HepG2 (cell line): ENCODE data around the gene SRRM4. TPM values are rescaled to one million over a fixed set of nuclear protein-coding genes. Genes with fewer than 3 reads are reported as not detected.

Experiments used
- ATAC-seq: fragments of 200-7000 bp; cut with Tn5 transposase; 3 replicates; pipeline ENCODE4 v1.9.1; 2020; ENCODE audit warnings: mild to moderate bottlenecking, moderate library complexity
- BruUV-seq: library from RNA; stranded (reverse); fragments of 400-500 nt; replicated peaks from 2 replicates; lab custom pipeline; 2021; lab: Mats Ljungman, UMichigan
- CTCF ChIA-PET: fragments of 300-600 bp; formaldehyde crosslinking; extraction: SDS; loops from one replicate; lab custom pipeline; 2021; ENCODE audit warnings: low total read pairs, inconsistent platforms, low intra/inter-chr PET ratio; lab: Yijun Ruan, JAX
- POLR2A ChIA-PET: fragments of 350-600 bp; sonication (Branson Sonifier 250); formaldehyde crosslinking; loops from one replicate; lab custom pipeline; 2020; ENCODE audit warnings: antibody characterized with exemption, inconsistent platforms; lab: Yijun Ruan, JAX
- DNase-seq: peaks from one replicate; pipeline ENCODE4 v3.0.0-alpha.2; 2015; ENCODE audit warnings: low spot score
- FAIRE-seq: peaks from 3 replicates; lab custom pipeline; 2011; peaks lifted over from hg19 to GRCh38; lab: Jason Lieb, UNC
- H2AFZ ChIP-seq: one replicate; pipeline ENCODE4 v1.6.1; 2011; ENCODE audit warnings: low read length, inconsistent platforms
- H3K27ac ChIP-seq: fragments of 300-600 bp; 3 replicates; pipeline ENCODE4 v1.8.0; 2011; ENCODE audit warnings: mixed run types, mild to moderate bottlenecking, mixed read lengths, low read length, inconsistent platforms; ENCODE audit not compliant: insufficient read depth; ENCODE audit errors: extremely low read length
- H3K27me3 ChIP-seq, 2 experiments: fragments of 200-600 bp in 1 of 2; 2 replicates in 1 of 2; 3 replicates in 1 of 2; pipeline versions ENCODE4 v1.6.0 to v1.8.0; 2011; ENCODE audit warnings: low read length in 2 of 2, mild to moderate bottlenecking in 2 of 2, moderate library complexity in 2 of 2, inconsistent platforms in 1 of 2; ENCODE audit not compliant: insufficient read depth in 2 of 2, control insufficient read depth in 1 of 2
- H3K36me3 ChIP-seq, 2 experiments: fragments of 200-600 bp in 1 of 2; replicated peaks in 1 of 2; 2 replicates in 1 of 2; 3 replicates in 1 of 2; pipeline versions ENCODE4 v1.5.1 to v1.8.0; 2011; ENCODE audit warnings: low read length in 2 of 2, inconsistent platforms in 1 of 2; ENCODE audit not compliant: insufficient read depth in 2 of 2, control insufficient read depth in 1 of 2
- H3K4me1 ChIP-seq: 2 replicates; pipeline ENCODE4 v1.5.1; 2012; ENCODE audit warnings: low read length, inconsistent platforms; ENCODE audit not compliant: insufficient read depth
- H3K4me2 ChIP-seq: 2 replicates; pipeline ENCODE4 v1.6.0; 2011; ENCODE audit warnings: low read depth, low read length, inconsistent platforms
- H3K4me3 ChIP-seq, 3 experiments: fragments of 200-600 bp in 1 of 3; sonication (generic), shearing (Covaris generic) in 1 of 3; replicated peaks in 1 of 3; 2 replicates each; pipeline ENCODE4 v1.5.1; 2011 to 2016; ENCODE audit warnings: low read length in 3 of 3, inconsistent platforms in 2 of 3, low read depth in 2 of 3, mild to moderate bottlenecking in 2 of 3, control low read depth in 1 of 3, mixed read lengths in 1 of 3; ENCODE audit not compliant: insufficient read depth in 1 of 3
- H3K79me2 ChIP-seq: one replicate; pipeline ENCODE4 v1.6.1; 2011; ENCODE audit warnings: low read length, inconsistent platforms; ENCODE audit not compliant: insufficient read depth
- H3K9ac ChIP-seq: 2 replicates; pipeline ENCODE4 v1.6.0; 2011; ENCODE audit warnings: mild to moderate bottlenecking, low read depth, low read length, inconsistent platforms; ENCODE audit not compliant: insufficient read depth
- H3K9me3 ChIP-seq: 2 replicates; pipeline ENCODE4 v1.5.1; 2012; ENCODE audit warnings: mild to moderate bottlenecking, low read length
- H4K20me1 ChIP-seq: 2 replicates; pipeline ENCODE4 v1.6.0; 2011; ENCODE audit warnings: inconsistent platforms, mild to moderate bottlenecking, low read length, moderate library complexity; ENCODE audit not compliant: insufficient read depth
- CEBPB ChIP-seq: IDR thresholded peaks from 2 replicates; pipeline ENCODE4 v1.6.1; 2011; ENCODE audit warnings: low read depth, low read length, improper control_type of control experiment, borderline replicate concordance
- HNRNPUL1 ChIP-seq: fragments of 200-400 bp; formaldehyde crosslinking; IDR thresholded peaks from 2 replicates; pipeline ENCODE4 v1.6.1; 2017; ENCODE audit warnings: low read depth, mild to moderate bottlenecking, low read length, moderate library complexity
- MAFG ChIP-seq: sonication (generic); formaldehyde crosslinking; IDR thresholded peaks from 2 replicates; pipeline ENCODE4 v1.5.1; 2020; ENCODE audit warnings: mild to moderate bottlenecking, missing genetic modification reagents
- NCOA2 ChIP-seq: sonication (generic); formaldehyde crosslinking; IDR thresholded peaks from 2 replicates; pipeline ENCODE4 v1.8.0; 2022; ENCODE audit warnings: inconsistent platforms
- NFATC3 ChIP-seq: sonication (generic); formaldehyde crosslinking; IDR thresholded peaks from 2 replicates; pipeline ENCODE4 v1.5.1; 2020; ENCODE audit warnings: mild to moderate bottlenecking, missing genetic modification reagents
- ZNF589 ChIP-seq: sonication (generic); formaldehyde crosslinking; conservative IDR thresholded peaks from 2 replicates; pipeline ENCODE4 v1.8.0; 2022; ENCODE audit warnings: mild to moderate bottlenecking, moderate library complexity, missing genetic modification reagents
- ZNF660 ChIP-seq: sonication (generic); formaldehyde crosslinking; IDR thresholded peaks from 2 replicates; pipeline ENCODE4 v1.5.1; 2020; ENCODE audit warnings: mild to moderate bottlenecking, low read depth, missing genetic modification reagents, borderline replicate concordance
- WGBS: methylation state at CpG from one replicate; pipeline ENCODE4 v1.1.6; 2017; ENCODE audit warnings: low lambda C conversion rate; 5-methylcytosine and 5-hydroxymethylcytosine counted together
- in situ Hi-C: cut with HindIII; loops from 2 replicates; pipeline ENCODE4 v1.10.0; 2017; ENCODE audit warnings: low pct_unique_long_range_greater_than_20kb; ENCODE audit not compliant: extremely low pct_ligation_motif_present
- intact Hi-C: fragments of 100-400 bp; cut with micrococcal nuclease; formaldehyde crosslinking; loops from one replicate; pipeline ENCODE4 v1.10.0; 2022; ENCODE audit not compliant: unreplicated experiment
- polyA plus RNA-seq, 8 experiments: library from polyadenylated mRNA; depleted of rRNA in 3 of 8; stranded (reverse) in 7 of 8; unstranded in 1 of 8; fragments of >200 nt; fragmentation: Illumina TruSeq in 4 of 8; extraction: Trizol in 4 of 8; gene quantifications; 2 replicates each; pipeline versions ENCODE4 v1.2.1 to v1.2.3, GENCODE V29; 2011 to 2016; ENCODE audit warnings: low read depth in 4 of 8, missing spikeins in 1 of 8, mixed read lengths in 1 of 8; ENCODE audit not compliant: insufficient read depth in 1 of 8
- total RNA-seq, 5 experiments: library from RNA; depleted of rRNA; stranded (reverse); fragments of >200 nt; fragmentation: Illumina TruSeq; extraction: Trizol; gene quantifications; 2 replicates each; pipeline ENCODE4 v1.2.3, GENCODE V29; 2016; ENCODE audit warnings: low read depth in 1 of 5
- TF ChIP-seq, protein P1 (sequence below): sonication (generic); formaldehyde crosslinking; IDR thresholded peaks from one replicate; pipeline ENCODE4 v1.5.1; 2020; ENCODE audit warnings: mild to moderate bottlenecking, missing genetic modification reagents; ENCODE audit errors: not compliant biosample characterization
- TF ChIP-seq, protein P2 (sequence below), 2 experiments: sonication (generic) in 1 of 2; formaldehyde crosslinking in 1 of 2; IDR thresholded peaks; 2 replicates each; pipeline versions ENCODE4 v1.5.1 to v1.6.1; 2011 to 2020; ENCODE audit warnings: borderline replicate concordance in 1 of 2, low read depth in 1 of 2, low read length in 1 of 2, mild to moderate bottlenecking in 1 of 2, missing genetic modification reagents in 1 of 2, moderate library complexity in 1 of 2
- TF ChIP-seq, protein P3 (sequence below): sonication (generic); formaldehyde crosslinking; IDR thresholded peaks from 2 replicates; pipeline ENCODE4 v1.8.0; 2022; ENCODE audit warnings: missing genetic modification reagents, mild to moderate bottlenecking, borderline replicate concordance
- TF ChIP-seq, protein P4 (sequence below): sonication (generic); formaldehyde crosslinking; IDR thresholded peaks from 2 replicates; pipeline ENCODE4 v1.8.0; 2022; ENCODE audit warnings: mild to moderate bottlenecking, missing genetic modification reagents, moderate library complexity

Gene SRRM4
- total and polyA plus RNA-seq, 2 of the 13 experiments (the other 11 are each of a cell fraction or from before 2014, with no cell fraction given), result not detected

DNA sequence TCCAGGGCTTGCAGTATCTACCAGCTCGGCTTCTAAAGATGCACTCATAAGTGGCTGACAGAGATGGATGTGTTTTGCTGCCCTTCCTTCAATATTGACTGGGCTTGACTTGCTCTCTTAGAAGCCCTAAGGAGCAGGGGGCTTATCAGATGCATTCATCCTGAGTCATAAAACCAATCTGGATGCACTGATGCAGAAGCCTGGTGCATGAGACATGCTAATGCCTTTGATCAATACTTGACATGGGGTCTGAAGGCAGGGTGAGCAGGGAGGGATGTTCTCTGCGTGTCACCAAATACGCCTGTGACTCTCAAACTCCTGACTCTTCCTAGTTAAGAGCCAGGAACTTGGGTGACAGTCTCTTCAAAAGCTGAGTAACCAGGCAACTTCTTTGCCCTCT is 119.6 kb downstream of the SRRM4 start:
- no peak overlapping the region for H3K4me2 ChIP-seq
- H3K27ac ChIP-seq, result no peak overlapping the region
- WGBS, result 5% methylated on average over 3 of the region's 3 CpGs
- no peaks in the 10 kb centered on the region for H4K20me1 ChIP-seq
- H3K79me2 ChIP-seq, result no peaks in the 10 kb centered on the region
- BruUV-seq, result no TSS peak
- POLR2A ChIA-PET, result no interaction called here
- peaks cover 0 to 4% of the 10 kb centered on the region in 2 experiments; a peak in 1 of 5 replicates for H3K27me3 ChIP-seq
- no peak for ATAC-seq
- CTCF ChIA-PET, result no interaction called here
- no peak overlapping the region for H2AFZ ChIP-seq
- TF ChIP-seq HNRNPUL1 (no peak), ZNF589 (CRISPR knock-in tag) (no peak), ZNF660 (CRISPR knock-in tag) (no peak), CEBPB (no peak), NFATC3 (CRISPR knock-in tag) (no peak), NCOA2 (no peak), MAFG (CRISPR knock-in tag) (no peak)
- TF ChIP-seq, protein P1, sequence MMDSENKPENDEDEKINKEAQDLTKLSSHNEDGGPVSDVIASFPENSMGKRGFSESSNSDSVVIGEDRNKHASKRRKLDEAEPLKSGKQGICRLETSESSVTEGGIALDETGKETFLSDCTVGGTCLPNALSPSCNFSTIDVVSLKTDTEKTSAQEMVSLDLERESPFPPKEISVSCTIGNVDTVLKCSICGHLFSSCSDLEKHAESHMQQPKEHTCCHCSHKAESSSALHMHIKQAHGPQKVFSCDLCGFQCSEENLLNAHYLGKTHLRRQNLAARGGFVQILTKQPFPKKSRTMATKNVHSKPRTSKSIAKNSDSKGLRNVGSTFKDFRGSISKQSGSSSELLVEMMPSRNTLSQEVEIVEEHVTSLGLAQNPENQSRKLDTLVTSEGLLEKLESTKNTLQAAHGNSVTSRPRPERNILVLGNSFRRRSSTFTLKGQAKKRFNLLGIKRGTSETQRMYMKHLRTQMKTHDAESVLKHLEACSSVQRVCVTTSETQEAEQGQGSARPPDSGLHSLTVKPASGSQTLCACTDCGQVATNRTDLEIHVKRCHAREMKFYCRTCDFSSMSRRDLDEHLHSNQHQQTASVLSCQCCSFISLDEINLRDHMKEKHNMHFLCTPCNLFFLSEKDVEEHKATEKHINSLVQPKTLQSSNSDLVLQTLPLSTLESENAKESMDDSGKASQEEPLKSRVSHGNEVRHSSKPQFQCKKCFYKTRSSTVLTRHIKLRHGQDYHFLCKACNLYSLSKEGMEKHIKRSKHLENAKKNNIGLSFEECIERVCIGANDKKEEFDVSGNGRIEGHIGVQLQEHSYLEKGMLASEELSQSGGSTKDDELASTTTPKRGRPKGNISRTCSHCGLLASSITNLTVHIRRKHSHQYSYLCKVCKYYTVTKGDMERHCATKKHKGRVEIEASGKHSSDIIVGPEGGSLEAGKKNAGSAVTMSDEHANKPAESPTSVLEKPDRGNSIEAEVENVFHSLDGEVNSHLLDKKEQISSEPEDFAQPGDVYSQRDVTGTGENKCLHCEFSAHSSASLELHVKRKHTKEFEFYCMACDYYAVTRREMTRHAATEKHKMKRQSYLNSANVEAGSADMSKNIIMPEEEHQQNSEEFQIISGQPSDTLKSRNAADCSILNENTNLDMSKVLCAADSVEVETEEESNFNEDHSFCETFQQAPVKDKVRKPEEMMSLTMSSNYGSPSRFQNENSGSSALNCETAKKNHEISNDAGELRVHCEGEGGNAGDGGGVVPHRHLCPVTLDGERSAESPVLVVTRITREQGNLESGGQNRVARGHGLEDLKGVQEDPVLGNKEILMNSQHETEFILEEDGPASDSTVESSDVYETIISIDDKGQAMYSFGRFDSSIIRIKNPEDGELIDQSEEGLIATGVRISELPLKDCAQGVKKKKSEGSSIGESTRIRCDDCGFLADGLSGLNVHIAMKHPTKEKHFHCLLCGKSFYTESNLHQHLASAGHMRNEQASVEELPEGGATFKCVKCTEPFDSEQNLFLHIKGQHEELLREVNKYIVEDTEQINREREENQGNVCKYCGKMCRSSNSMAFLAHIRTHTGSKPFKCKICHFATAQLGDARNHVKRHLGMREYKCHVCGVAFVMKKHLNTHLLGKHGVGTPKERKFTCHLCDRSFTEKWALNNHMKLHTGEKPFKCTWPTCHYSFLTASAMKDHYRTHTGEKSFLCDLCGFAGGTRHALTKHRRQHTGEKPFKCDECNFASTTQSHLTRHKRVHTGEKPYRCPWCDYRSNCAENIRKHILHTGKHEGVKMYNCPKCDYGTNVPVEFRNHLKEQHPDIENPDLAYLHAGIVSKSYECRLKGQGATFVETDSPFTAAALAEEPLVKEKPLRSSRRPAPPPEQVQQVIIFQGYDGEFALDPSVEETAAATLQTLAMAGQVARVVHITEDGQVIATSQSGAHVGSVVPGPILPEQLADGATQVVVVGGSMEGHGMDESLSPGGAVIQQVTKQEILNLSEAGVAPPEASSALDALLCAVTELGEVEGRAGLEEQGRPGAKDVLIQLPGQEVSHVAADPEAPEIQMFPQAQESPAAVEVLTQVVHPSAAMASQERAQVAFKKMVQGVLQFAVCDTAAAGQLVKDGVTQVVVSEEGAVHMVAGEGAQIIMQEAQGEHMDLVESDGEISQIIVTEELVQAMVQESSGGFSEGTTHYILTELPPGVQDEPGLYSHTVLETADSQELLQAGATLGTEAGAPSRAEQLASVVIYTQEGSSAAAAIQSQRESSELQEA (CRISPR knock-in tag), result no peak
- TF ChIP-seq, protein P2, sequence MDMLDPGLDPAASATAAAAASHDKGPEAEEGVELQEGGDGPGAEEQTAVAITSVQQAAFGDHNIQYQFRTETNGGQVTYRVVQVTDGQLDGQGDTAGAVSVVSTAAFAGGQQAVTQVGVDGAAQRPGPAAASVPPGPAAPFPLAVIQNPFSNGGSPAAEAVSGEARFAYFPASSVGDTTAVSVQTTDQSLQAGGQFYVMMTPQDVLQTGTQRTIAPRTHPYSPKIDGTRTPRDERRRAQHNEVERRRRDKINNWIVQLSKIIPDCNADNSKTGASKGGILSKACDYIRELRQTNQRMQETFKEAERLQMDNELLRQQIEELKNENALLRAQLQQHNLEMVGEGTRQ (IDR thresholded peaks at IDR 0.05; ENCODE audit: low read depth, low read length), result no peak
- TF ChIP-seq, protein P2 (CRISPR knock-in tag; IDR thresholded peaks at IDR 0.05; ENCODE audit: borderline replicate concordance), result no peak
- TF ChIP-seq, protein P3, sequence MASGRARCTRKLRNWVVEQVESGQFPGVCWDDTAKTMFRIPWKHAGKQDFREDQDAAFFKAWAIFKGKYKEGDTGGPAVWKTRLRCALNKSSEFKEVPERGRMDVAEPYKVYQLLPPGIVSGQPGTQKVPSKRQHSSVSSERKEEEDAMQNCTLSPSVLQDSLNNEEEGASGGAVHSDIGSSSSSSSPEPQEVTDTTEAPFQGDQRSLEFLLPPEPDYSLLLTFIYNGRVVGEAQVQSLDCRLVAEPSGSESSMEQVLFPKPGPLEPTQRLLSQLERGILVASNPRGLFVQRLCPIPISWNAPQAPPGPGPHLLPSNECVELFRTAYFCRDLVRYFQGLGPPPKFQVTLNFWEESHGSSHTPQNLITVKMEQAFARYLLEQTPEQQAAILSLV (CRISPR knock-in tag), result no peak
- TF ChIP-seq, protein P4, sequence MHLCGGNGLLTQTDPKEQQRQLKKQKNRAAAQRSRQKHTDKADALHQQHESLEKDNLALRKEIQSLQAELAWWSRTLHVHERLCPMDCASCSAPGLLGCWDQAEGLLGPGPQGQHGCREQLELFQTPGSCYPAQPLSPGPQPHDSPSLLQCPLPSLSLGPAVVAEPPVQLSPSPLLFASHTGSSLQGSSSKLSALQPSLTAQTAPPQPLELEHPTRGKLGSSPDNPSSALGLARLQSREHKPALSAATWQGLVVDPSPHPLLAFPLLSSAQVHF, result no peak
- TF ChIP-seq, all 625 proteins: peak for 0
- no peaks in the 10 kb centered on the region for H3K36me3 ChIP-seq
- DNase-seq (no peak), FAIRE-seq (no peak)
- no peak overlapping the region for H3K9ac ChIP-seq
- H3K9me3 ChIP-seq, result no peaks in the 10 kb centered on the region
- intact Hi-C loops (no loop called here), in situ Hi-C loops (no loop called here)
- H3K4me3 ChIP-seq, result no peak overlapping the region
- H3K4me1 ChIP-seq, result no peaks in the 10 kb centered on the region
